ENCODE data around the gene SPATA4. TPM values are rescaled to one million over a fixed set of nuclear protein-coding genes. Genes with fewer than 3 reads are reported as not detected.
A peak's percentile ranks its signal among the peaks of the same experiment; 100 is the strongest.

The SPATA4 gene
- total RNA-seq, 1 donor from 2014 or later, result not detected

DNA sequence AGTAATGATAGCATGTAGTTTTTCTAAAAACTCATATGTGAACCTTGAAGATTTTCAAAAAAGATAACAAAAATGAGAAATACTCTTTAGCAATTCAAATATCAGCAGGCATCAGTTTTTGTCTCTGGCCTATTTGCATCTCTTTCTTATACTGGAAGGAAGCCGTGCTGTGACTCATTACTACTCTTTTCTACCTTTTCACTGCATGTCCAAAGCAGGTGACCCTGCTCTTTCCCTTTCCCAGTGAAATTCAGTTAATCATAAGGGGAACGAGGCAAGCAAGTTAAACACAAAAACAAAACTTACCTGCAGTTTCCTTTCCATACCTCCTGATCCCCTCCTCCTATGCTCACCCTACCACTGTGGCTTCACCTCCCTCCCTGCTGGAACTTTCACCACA is 9.3 kb downstream of the SPATA4 start:
- H3K4me3 ChIP-seq (ENCODE audit: low read depth, low read length), result no peak overlapping the region
- no peak for DNase-seq (ENCODE audit: low read depth)
- TF ChIP-seq, protein P1, sequence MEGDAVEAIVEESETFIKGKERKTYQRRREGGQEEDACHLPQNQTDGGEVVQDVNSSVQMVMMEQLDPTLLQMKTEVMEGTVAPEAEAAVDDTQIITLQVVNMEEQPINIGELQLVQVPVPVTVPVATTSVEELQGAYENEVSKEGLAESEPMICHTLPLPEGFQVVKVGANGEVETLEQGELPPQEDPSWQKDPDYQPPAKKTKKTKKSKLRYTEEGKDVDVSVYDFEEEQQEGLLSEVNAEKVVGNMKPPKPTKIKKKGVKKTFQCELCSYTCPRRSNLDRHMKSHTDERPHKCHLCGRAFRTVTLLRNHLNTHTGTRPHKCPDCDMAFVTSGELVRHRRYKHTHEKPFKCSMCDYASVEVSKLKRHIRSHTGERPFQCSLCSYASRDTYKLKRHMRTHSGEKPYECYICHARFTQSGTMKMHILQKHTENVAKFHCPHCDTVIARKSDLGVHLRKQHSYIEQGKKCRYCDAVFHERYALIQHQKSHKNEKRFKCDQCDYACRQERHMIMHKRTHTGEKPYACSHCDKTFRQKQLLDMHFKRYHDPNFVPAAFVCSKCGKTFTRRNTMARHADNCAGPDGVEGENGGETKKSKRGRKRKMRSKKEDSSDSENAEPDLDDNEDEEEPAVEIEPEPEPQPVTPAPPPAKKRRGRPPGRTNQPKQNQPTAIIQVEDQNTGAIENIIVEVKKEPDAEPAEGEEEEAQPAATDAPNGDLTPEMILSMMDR (conservative IDR thresholded peaks at IDR 0.05; ENCODE audit: low read depth, low read length), result no peak

DNA sequence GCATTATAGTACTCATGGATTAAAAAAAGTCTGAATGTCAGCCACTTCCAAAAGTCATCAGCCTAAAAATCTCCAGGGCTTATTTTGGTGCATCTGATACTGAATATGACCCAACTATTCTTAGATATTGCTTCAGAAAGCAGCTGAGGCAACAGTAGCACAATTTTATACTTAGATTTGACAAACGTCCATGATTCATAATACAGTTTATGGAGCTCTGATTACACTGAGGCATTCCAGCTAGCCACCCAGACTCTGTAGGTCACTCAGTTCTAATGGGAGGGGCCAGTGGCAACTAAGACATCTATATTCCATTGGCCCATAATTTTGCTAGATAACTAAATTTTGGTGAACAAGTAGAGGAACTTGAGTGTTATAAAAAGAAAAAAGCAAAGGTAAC is 10.3 kb downstream of the SPATA4 start:
- TF ChIP-seq, protein P1 (conservative IDR thresholded peaks at IDR 0.05; ENCODE audit: low read depth, low read length), result no peak
- no peak overlapping the region for H3K4me3 ChIP-seq (ENCODE audit: low read depth, low read length)
- no peak for DNase-seq (ENCODE audit: low read depth)

DNA sequence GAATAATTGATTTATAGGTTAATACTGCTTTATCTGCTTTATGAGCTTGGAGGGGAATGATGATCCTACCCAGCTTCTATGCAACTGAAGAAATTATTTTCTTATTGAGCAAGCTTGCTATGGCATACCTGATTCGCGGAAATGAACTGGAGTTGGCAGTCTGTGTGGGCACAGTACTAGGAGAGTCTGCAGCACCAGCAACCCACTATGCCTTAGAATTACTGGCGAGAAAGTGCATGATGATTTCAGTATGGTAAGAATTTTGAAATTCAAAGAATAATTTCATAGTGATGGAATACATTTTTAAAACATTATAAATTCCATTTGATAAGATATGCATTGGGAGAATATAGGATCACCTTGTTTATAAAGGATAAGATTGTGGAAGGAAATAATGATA is 32.3 kb downstream of the SPATA4 start:
- TF ChIP-seq, protein P1 (conservative IDR thresholded peaks at IDR 0.05; ENCODE audit: low read depth, low read length), result no peak
- DNase-seq (ENCODE audit: low read depth), result no peak
- H3K4me3 ChIP-seq (ENCODE audit: low read depth, low read length), result no peak overlapping the region

DNA sequence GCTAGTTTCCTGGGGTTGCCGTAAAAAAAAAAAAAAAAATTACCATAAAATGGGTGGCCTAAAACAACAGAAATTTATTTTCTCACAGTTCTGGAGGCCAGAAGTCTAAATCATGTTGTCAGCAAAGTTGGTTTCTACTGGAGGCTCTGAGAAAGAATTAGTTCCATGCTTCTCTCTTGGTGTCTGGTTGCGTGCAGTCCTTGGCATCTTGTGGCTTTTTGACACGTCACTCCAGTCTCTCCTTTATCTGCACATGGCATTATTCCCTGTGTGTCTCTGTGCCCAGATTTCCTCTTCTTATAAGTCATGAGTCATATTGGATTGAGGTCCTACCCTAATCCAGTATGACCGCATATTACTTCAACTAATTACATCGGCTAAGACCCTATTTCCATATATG is 38.7 kb downstream of the SPATA4 start:
- DNase-seq (ENCODE audit: low read depth), result no peak
- TF ChIP-seq, protein P1 (conservative IDR thresholded peaks at IDR 0.05; ENCODE audit: low read depth, low read length), result no peak

DNA sequence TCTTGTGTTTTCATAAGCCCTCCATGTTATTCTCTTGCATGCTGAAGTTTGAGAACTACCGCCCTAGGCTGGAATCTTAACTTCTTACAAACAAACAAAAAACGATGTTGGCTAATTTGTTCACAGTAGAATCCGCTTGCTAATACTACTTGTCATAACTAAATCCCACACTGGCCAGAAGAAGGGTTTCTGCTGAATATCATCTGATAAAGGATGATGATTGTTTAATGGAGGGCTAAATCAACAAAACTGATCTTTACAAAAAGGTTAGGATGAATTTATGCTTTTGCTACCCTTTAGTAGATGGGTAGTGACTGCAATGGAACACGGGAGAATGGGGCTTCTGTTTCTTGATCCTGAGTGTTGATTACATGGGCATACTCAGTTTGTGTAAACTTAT is 42.3 kb downstream of the SPATA4 start:
- TF ChIP-seq, protein P1 (conservative IDR thresholded peaks at IDR 0.05; ENCODE audit: low read depth, low read length), result no peak
- DNase-seq (ENCODE audit: low read depth), result no peak
- no peak overlapping the region for H3K4me3 ChIP-seq (ENCODE audit: low read depth, low read length)

More for the DNA sequence above, 38.7 kb downstream of the SPATA4 start:
- no peak overlapping the region for H3K4me3 ChIP-seq (ENCODE audit: low read depth, low read length)

DNA sequence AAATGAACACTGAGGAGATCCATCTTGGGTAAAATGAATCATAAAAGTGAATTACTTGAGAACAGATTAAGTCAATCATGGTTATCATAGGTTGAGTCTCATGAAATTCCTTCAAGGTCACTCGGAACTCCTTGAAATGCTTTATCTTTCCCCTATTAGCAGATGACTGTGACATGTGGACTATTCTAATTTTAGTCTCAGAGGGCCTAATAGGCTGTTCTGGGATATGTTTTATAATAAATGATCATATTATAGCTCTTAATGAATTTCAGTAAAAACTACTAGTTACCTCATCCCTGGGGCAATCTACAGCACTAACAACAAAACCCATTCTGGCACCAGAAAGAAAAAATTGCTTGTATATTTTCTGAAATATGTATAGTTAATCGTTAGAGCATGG is 44.7 kb downstream of the SPATA4 start:
- H3K4me3 ChIP-seq (ENCODE audit: low read depth, low read length), result no peak overlapping the region
- DNase-seq (ENCODE audit: low read depth), result no peak
- TF ChIP-seq, protein P1 (conservative IDR thresholded peaks at IDR 0.05; ENCODE audit: low read depth, low read length), result no peak

DNA sequence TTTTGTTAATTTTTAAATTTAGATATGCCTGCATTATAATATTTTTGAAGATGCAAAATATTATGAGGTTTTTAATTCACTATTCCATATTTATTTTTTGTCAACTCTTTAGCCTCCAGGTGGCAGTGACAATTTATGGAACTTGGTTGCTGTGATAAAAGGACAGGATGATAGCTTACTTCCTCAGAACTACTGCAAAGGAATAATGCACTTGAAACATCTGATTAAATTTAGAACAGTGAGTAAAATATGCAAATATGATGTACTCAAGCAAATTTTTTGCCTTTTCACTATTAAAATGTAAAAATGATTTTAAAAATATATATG is 45.1 kb downstream of the SPATA4 start:
- TF ChIP-seq, protein P1 (conservative IDR thresholded peaks at IDR 0.05; ENCODE audit: low read depth, low read length), result peak; percentile 52
- no peak overlapping the region for H3K4me3 ChIP-seq (ENCODE audit: low read depth, low read length)
- peak; percentile 9 for DNase-seq (ENCODE audit: low read depth)

Data from epithelial cell of proximal tubule (primary cell).